HuH-7 (cell line): ENCODE data around the gene PLAAT4.
A peak's percentile ranks its signal among the peaks of the same experiment; 100 is the strongest.

Experiments
- DNase-seq: peaks from one replicate; pipeline ENCODE4 v3.0.0; 2011; ENCODE audit warnings: low spot score

Gene PLAAT4

GRCh38 chr11:63536669-63537292 lies at the start of gene PLAAT4:
PLAAT4 (plus strand) TSS chr11:63536808; CDS start chr11:63536869, 61 bp downstream.
- peak; percentile 76 for DNase-seq

GRCh38 chr11:63488789-63489188 lies 47.8 kb upstream of the PLAAT4 start:
- DNase-seq = no peak

GRCh38 chr11:63489879-63490278 lies 46.7 kb upstream of the PLAAT4 start:
- DNase-seq = peak; percentile 71

- DNase-seq = no peak
Measured at GRCh38 chr11:63490551-63491239, 45.9 kb upstream of the PLAAT4 start, which contains the start of gene PLAAT5. PLAAT5 (minus strand) TSS chr11:63491167; CDS start chr11:63491034, 133 bp downstream.

GRCh38 chr11:63491240-63491587 lies 45.4 kb upstream of the PLAAT4 start:
- DNase-seq = no peak

GRCh38 chr11:63491636-63492372 lies 44.8 kb upstream of the PLAAT4 start:
- peak; percentile 82 for DNase-seq

- no peak for DNase-seq
Measured at GRCh38 chr11:63492441-63492840, 44.2 kb upstream of the PLAAT4 start.

GRCh38 chr11:63493127-63493526 lies 43.5 kb upstream of the PLAAT4 start:
- no peak for DNase-seq

GRCh38 chr11:63494975-63495374 lies 41.6 kb upstream of the PLAAT4 start:
- no peak for DNase-seq

GRCh38 chr11:63499874-63500273 lies 36.7 kb upstream of the PLAAT4 start:
- no peak for DNase-seq

- DNase-seq = no peak
Measured at GRCh38 chr11:63501236-63501635, 35.4 kb upstream of the PLAAT4 start.

GRCh38 chr11:63502252-63502820 lies 34.3 kb upstream of the PLAAT4 start:
- DNase-seq = no peak

GRCh38 chr11:63503492-63503891 lies 33.1 kb upstream of the PLAAT4 start:
- DNase-seq = no peak

- DNase-seq = no peak
Measured at GRCh38 chr11:63504054-63504453, 32.6 kb upstream of the PLAAT4 start.

GRCh38 chr11:63504933-63505586 lies 31.5 kb upstream of the PLAAT4 start:
- no peak for DNase-seq

GRCh38 chr11:63505857-63506528 lies 30.6 kb upstream of the PLAAT4 start, which contains the start of gene LGALS12:
LGALS12 (plus strand) TSS chr11:63506084; CDS start chr11:63506459, 375 bp downstream.
- DNase-seq = no peak

- no peak for DNase-seq
Measured at GRCh38 chr11:63506876-63507275, 29.7 kb upstream of the PLAAT4 start.

- DNase-seq = no peak
Measured at GRCh38 chr11:63507511-63507910, 29.1 kb upstream of the PLAAT4 start.

- peak; percentile 99 for DNase-seq
Measured at GRCh38 chr11:63508009-63508408, 28.6 kb upstream of the PLAAT4 start.

GRCh38 chr11:63508745-63509144 lies 27.9 kb upstream of the PLAAT4 start:
- DNase-seq = no peak

GRCh38 chr11:63510360-63511047 lies 26.1 kb upstream of the PLAAT4 start:
- no peak for DNase-seq
